IPS-NIHi7 (cell line): ENCODE data around the gene OMP.

Experiments
- DNase-seq: peaks from one replicate; pipeline ENCODE4 v3.0.0; 2012; ENCODE audit warnings: mixed read lengths; ENCODE audit errors: extremely low spot score

Gene OMP

DNA sequence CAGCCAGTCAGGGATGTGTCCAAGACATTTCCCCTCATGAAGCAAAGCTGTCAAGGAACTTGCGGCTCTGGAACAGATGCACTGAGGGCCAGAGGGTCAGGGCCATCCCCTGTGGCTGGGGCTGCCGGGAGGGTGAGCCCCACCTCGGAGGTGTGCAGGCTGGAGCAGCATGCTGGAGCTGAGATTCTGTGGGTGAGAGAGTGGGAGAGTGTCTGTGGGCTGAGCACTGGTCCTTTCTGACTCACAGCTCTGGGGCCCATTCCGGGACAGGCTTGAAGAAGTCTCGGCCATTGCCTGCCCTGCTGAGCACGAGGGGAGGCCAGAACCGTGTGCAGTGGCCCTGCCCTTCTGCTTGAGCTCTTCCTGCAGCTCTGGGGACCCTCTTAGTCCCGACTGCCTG is 2.1 kb downstream of the OMP start:
- DNase-seq, result no peak

DNA sequence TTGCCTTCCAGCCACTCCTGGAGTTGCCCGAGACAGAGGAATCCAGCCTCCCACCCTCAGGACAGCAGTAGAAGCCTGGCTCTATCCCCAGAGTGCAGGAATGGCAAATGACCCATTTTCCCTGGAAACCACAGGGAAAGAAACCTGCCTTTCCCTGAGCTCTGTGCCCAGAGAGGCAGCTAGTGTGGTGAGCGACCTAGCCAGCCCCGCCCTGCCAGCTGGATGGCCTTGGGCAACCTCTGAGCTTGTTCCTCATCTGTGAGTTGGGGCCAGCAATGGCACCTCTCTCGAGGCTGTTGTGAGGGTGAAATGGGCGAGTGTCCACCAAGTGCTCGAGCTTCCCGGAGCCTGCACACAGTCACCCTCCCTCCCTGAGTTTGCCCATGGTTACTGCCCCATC is 3.7 kb downstream of the OMP start:
- DNase-seq, result no peak

DNA sequence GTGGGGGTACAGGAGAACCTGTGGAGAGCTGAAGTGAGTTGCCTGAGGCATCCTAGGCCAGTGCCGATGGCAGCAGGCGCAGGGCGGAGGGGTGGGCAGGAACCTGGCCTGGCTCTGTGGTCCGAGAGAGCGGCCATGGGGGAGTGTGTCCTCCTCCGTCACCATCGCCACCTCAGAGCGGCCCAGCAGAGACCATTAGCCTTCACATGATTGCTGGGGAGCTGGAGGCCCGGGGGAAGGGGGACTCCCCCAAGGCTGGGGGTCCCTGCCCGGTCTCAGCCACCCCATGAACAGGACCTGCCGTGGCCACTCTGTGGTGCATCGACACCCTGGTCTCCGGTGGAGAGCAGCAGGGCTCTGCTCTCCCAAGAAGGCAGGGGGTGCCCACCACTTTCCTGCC is 4.1 kb downstream of the OMP start:
- no peak for DNase-seq

DNA sequence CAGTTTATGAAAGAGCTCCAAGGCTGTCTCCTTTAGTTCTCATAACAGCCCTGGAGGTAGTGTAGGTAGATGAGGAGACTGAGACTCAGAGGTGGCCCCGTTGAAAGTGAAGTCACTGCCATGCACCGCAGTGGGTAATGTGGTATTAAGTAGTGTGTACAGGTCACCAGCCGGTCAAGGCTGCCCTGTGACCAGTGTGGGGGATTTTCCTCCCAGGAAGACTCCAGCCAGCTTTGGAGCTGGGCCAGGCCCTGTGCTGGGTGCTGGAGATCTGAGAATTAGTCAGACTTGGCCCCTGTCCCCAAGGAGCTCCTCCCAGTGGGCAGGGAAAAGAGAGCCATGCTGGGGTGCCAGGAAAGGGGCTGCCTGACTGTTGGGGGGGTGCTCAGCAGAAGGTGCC is 5.3 kb downstream of the OMP start:
- DNase-seq, result no peak

DNA sequence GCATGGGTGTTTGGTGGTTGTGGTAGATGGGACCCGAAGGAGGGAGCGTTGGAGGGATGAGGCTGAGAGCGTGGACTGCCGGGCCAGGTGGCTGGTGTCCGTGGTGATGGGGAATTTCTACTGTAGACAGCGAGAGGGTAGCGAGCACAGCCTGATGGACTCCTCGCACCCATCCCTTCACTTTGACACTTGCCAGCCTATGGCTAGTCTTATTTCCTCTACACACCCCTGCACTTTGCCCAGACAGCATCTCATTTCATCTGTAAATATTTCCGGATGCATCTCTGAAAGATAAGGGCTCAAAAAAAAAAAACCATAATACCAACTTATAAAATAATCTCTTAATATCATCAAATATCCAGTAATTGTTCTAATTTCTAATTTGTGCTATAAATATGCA is 5.8 kb downstream of the OMP start:
- no peak for DNase-seq

DNA sequence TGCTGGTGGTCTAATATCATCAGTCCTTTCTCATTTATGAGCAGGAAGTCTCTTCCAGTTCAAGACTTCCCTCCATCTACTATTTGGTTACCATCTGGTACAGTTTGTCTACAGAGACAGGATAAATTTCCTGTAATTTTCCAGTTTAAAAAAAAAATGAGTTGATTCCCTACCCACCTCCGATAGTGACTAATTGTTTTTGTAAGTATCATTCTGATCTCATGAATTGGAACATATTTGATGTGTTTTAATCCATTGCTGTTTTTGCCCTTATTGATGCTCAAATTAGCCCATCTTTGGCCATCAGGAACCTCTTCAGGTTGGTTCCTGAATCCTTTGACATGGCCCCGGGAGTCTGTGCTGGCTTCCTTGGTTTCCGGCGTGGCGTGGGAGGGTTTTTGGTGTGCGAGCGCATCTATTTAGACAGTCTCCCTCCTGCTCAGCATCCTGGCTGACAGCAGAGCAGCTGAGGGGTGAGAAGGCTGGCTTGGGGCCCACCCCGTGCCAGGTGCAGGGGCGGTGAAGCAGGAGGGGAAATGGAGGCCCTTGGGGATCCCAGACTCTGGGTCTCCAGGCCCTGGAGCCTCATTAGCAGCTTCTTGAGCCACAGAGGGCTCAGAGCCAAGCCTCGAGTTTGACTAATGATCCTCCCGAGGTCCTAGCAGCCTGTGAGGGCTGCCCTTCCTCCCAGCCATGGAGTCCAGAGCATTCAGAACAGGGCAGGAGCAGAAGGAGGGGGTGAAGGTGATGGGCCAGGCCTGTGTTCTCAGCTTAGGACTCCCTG is 6.8 kb downstream of the OMP start:
- no peak for DNase-seq

DNA sequence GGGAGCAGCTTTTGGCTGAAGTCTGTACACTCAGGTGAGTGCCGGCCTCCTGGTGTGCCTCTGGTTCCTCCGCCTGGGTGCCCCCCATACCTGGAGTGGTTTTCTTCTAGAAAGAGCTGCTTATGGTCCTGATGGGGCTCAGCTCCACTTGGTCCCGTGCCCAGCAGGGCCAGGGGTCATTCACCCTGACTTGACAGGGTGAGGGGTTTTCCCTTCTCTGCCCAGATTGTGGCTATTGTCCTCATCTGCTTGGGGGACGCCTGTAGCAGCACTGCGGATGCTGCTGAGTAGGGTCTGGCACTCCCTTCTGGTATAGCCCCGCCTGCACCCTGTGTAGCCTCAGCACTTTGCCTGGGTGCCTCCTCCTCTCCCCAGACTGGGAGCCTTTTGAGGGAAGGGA is 8.2 kb downstream of the OMP start:
- no peak for DNase-seq

DNA sequence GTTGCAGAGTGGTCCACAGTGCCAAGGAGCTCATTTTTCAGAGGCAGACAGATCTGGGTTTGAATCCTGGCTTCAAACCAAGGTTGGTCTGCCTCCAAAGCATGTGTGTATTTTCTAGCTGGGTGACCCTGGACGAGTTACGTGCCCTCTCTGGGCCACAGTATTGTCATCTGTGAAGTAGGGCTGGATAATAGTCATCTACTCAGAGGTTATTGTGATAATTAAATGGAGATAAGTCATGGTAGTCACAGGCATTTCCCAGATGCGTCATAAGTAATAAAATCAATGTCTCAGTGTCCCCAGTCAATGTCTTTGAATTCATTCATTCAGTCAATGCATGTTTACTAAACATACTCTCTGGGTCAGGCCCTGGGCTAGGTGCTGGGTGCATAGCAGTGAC is 8.6 kb downstream of the OMP start:
- no peak for DNase-seq

DNA sequence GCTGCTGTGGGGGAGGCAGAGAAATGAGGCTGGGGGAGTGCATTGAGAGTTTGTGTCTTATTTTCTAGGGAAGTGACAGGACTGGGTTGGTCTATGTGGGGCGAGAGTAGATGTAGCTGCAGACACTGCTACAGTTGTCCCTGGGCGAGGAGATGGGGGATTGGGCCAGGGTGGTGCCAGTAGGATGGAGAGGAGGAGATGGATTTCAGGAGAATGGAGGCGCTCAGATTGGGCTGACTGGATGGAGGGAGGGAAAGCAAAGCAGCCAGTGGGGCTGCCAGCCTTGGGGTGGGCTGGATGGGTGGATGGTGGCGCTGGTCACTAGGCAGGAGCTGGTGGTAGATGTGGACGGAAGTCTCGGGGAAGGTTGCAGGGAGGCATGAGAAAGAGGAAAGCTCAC is 9.3 kb downstream of the OMP start:
- no peak for DNase-seq

DNA sequence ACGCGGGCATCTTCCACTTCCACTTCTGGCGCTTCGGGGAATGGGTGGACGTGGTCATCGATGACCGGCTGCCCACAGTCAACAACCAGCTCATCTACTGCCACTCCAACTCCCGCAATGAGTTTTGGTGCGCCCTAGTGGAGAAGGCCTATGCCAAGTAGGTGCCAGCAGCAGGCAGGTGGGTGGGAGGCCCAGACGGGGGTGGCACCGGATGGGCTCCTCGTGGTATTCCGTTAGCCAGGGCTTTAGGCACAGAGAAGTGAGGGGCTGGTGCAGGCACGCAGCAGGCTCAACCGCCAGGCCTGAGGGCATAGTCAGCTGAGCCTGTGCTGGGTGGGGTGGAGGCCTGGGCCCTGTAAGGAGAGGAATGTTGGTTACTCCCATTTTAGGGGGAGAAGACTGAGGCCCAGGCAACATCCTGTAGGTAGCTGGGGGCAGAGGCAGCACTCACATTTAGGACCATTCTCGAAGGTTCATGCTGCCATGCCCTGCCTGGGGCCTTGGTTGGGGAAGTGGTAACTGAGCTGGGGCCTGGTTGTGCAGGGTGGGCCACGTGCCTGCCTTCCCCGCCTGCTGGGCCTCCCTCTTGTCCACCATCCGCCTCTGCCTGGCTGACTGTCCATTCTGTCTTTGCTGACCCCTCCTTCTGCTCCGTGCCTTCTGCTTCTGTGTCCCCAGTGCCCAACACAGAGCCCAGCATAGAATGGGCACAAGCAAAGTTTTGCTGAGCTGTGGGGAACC is 10.2 kb downstream of the OMP start:
- DNase-seq, result no peak

DNA sequence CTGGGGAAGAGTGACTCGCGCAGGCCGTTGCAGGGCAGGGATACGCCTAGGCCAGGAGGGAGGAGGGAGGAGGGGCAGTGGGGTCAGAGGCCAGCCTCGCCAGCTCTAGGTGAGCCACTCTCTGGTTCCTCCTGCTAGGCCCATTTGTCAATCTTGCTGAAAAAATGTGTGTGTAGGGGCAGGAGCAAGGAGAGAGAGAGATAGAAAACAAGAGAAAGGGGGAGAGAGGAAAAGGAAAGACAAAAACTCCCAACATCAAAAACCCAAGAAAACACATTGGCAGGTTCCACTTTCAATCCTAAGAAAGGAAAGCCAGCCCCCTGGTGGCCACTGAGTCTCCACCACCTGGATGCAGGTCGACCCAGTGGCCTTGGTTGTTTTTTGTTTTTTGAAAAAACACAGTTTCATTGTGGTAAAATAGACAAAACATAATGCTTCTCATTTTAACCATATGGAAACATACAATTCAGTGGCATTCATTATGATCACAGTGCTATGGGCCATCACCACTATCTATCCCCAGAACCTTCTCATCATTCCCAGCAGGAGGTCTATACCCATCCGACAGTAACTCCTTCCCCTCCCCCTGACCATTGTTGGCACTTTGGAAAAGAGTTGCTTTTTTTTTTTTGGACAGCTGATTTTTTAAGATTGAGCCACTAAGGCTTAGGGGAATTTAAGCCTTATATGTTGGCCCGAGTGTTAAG is 10.9 kb downstream of the OMP start:
- peak; percentile 79 for DNase-seq

DNA sequence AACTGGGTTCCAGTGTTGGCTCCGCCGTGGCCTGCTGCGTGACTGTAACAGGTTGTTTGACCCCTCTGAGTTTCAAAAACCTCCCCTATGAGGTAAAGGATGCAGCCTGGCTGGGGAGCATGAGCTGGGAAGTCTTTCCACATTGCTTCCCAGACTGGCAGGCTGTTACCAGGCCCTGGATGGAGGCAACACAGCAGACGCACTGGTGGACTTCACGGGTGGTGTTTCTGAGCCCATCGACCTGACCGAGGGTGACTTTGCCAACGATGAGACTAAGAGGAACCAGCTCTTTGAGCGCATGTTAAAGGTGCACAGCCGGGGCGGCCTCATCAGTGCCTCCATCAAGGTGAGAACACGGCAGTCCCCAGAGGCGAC is 11.4 kb downstream of the OMP start:
- DNase-seq, result no peak

DNA sequence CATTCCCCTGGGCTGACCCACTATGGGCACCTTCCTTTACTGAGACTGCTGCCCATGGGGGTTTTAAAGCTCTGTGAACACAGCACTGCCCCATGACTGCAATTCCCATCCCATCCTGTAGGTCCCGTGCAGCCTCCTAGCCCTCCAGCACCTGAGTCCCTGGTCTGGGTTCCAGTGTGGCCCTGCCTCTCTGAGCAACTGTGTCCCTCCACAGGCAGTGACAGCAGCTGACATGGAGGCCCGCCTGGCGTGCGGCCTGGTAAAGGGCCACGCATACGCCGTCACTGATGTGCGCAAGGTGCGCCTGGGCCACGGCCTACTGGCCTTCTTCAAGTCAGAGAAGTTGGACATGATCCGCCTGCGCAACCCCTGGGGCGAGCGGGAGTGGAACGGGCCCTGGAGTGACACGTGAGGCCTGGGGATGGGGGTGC is 12.6 kb downstream of the OMP start:
- DNase-seq, result peak; percentile 68

DNA sequence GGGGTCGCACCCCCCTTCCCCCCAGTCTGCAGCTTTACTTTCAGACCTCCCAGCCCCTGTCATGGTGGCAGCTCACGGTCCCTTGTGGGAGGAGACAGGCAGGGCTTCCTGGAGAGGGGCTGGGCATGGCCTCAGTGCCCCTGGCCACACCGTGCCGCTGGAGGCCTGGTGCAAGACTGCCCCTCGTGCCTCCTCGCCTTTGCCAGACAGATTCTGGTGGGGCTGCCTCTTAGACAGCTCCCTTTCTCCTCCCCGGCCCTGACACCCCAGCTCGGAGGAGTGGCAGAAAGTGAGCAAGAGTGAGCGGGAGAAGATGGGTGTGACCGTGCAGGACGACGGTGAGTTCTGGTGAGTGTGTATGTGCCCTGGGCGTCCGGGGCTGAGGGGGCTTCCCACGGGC is 13.3 kb downstream of the OMP start:
- DNase-seq, result no peak

DNA sequence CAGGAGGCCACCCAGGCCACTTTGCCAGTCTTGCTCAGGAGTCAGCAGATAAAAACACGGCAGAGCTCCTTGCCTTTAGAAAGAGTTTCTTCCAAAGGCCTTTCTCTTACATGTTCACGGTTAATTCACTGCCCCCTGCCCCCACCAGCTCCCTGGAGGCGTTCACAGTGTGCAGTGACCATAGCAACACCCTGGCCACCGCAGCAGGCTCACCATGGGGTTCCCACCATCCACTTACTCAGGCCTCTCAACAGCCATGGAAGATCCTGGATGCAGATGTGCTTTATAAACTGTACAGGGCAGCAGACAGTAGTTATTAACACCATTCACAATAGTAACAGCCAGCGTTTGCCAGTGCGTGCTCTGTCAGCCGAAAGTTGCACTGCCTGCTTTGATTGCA is 14.9 kb downstream of the OMP start:
- no peak for DNase-seq

DNA sequence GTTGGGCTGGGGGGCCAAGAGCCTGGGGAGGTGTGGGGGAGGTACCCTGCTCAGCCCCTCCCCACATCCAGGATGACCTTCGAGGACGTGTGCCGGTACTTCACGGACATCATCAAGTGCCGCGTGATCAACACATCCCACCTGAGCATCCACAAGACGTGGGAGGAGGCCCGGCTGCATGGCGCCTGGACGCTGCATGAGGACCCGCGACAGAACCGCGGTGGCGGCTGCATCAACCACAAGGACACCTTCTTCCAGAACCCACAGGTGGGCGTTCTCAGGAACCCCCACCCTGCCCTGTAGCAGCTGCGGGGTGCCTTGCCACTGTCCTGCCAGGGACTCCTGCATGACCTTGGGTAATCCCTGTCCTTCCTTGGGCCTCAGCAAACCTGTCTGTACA is 15.4 kb downstream of the OMP start:
- no peak for DNase-seq

DNA sequence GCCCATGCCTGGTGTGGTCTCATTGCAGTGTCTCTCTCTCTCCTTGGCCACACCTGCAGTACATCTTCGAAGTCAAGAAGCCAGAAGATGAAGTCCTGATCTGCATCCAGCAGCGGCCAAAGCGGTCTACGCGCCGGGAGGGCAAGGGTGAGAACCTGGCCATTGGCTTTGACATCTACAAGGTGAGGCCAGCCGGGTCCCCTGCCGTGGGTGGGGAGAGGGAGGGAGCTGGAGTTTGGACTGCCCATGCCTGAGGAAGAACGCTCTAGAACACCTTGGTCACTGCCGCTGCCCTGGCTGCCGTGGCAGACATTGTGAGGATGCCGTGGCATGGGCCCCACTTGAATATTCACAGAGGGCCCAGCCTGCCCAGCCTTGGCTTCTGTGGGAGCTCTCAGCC is 16.3 kb downstream of the OMP start:
- DNase-seq, result no peak

DNA sequence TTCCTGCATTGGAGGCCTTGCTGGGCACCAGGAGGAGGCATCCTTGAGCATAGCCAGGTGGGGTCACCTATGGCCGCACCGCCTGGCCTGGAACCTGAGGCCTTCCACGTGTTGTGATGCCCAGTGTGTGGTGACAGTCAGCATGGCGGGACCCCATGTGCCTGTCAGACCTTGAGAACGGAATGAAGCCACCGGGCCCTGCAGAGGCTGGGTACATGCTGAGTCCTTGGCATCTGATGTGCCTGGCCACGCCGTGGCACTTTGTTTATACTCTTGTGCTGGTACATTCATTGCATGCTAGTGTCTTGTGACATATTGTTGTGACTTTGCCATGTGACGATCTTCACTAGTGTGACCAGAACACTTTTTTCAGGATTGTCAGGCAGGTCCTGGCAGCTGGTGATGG is 16.9 kb downstream of the OMP start:
- no peak for DNase-seq

DNA sequence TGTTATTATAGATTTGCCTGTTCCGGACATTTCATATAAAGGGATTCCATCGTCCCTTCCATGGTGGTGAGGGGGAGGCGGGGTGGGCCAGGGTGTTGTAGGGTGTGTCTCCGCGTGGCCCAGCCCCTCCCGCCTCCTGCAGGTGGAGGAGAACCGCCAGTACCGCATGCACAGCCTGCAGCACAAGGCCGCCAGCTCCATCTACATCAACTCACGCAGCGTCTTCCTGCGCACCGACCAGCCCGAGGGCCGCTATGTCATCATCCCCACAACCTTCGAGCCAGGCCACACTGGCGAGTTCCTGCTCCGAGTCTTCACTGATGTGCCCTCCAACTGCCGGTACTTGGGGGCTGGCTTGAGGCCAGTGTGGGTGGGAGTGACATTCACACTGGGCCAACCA is 17.9 kb downstream of the OMP start:
- no peak for DNase-seq

DNA sequence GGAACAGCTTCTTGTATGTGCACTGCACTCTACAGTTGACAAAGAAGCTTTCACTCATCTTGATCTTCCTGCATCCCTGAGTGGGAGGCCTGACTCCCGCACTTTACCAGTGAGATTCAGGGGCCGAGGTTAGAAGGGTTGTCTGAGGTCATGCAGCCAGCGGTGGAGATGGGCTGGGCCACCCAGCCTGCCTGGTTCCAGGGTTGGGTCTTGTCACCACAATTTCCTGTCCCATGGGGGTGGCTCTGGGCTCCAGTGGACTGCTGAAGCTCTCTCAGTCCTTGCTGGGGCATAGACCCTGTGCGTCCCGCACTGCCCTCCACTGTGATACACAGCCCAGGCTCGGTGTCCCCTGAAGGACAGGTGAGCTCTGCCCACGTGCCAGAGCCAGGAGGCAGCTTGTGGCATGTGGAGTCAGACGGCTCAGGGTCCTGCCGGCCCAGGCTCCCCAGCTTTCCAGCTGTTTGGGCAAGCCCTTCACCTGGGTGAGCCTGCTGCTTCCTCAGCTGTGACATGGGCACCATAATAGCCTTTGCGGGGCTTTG is 18.5 kb downstream of the OMP start:
- no peak for DNase-seq

DNA sequence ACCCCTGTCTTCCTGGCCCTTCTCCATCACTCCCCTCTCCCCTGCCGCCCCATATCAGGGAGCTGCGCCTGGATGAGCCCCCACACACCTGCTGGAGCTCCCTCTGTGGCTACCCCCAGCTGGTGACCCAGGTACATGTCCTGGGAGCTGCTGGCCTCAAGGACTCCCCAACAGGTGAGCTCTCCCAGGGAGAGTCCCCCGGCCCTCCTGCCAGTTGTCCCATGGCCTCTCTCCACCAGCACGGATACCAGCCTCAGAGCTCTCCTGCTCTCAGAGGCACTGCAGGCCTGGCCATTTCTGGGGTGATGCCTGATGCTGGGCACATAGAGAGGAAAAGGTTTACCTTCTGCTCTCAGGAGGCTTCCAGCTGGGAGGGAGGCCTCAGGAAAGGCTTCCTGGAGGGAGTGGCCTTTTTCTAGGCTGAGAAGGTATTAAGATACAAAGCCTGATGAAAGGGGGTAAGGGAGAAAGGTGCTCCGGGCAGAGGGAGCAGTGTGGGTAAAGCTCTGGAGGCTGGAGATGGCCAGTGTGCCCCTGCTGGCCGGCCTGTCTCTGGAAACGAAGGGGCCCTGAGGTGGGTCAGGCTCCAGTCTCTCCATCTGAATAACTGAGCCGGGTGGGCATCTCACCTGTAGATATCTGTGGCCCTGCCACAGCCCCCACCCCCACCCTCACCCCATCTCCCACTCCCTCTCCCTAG is 19.4 kb downstream of the OMP start:
- DNase-seq, result no peak

DNA sequence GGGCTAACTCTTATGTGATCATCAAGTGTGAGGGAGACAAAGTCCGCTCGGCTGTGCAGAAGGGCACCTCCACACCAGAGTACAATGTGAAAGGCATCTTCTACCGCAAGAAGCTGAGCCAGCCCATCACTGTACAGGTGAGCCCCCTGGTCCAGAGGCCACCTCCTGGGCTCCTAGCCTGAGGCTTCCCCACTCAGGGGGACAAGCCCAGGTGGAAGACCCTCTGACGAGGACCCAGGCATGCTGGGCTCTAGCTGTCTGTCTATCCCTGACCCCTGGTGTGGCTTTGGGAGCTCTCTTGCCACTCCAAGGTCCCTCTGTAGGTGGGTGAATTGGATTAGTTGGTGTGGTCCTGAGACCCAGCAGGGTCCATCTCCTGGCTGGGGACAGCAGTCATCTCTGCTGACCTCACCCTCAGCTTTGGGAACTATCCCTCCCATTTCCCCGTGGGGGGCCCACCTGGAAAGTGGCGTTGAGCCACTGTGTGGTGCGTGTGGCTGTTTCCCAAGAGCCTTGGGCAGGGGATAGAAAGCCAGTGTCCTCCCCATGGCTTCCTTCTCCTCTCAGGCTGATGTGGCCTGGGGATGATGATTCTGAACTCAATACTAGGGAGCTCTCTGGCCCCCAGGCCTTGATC is 20.1 kb downstream of the OMP start:
- DNase-seq, result no peak
